ENCODE measurements around the gene CENPE. TPM values are rescaled to one million over a fixed set of nuclear protein-coding genes. Genes with fewer than 3 reads are reported as not detected.

The CENPE gene
- total RNA-seq, 2 donors from 2014 or later, result 0.26 to 0.33 TPM

DNA sequence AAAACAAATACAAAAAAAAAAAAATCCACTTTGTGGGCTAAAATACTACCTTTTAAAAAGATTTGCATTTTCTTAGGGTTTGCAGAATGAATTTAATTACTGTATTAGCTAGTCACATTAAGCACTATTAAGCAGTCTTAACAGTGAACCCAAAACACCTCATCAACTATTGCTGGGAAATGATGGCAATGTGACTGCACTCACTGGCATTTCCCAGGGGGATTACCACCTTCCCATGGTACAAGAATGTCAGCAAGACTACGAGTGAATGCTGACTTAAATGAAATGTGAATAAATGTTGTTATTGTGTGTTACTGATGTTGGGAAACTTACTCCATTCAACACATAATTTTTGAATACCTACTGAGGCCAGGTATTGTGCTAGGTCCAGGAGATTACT, 111.6 kb downstream of the CENPE start:
- 67 to 71% methylated on average over 1 of the region's 1 CpG for WGBS, 2 donors

DNA sequence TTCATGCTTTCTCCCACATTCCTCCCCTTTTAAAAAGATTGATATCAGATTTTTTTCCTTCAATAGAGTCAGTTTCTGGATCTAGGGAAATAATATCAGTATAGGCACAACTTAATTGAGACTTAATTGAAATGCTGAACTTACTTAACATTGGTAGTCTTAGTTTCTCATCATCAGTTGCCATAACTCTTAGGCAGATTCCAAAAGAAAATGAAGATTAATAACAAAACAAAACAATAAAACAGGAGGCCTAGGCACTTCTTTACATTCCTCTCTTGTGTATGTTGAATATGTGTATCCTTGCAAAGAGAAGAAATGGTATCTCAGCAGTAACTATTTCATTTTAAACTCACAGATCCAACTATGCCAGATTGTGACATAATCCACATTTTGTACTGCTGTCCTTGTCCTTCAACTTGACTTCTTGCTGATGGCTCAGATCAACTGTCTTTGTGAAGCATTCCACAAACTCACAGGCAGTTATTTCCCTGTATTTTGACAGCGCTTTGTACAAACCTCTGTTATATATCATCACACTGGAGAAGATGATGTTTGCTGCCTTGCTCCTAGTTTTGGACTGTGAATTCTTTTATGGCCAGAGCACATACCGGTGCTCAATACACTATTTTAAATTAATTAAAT, 112.5 kb downstream of the CENPE start:
- TF ChIP-seq POLR2A (IDR thresholded peaks at IDR 0.05), result no peak
- TF ChIP-seq, protein P1, sequence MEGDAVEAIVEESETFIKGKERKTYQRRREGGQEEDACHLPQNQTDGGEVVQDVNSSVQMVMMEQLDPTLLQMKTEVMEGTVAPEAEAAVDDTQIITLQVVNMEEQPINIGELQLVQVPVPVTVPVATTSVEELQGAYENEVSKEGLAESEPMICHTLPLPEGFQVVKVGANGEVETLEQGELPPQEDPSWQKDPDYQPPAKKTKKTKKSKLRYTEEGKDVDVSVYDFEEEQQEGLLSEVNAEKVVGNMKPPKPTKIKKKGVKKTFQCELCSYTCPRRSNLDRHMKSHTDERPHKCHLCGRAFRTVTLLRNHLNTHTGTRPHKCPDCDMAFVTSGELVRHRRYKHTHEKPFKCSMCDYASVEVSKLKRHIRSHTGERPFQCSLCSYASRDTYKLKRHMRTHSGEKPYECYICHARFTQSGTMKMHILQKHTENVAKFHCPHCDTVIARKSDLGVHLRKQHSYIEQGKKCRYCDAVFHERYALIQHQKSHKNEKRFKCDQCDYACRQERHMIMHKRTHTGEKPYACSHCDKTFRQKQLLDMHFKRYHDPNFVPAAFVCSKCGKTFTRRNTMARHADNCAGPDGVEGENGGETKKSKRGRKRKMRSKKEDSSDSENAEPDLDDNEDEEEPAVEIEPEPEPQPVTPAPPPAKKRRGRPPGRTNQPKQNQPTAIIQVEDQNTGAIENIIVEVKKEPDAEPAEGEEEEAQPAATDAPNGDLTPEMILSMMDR (IDR thresholded peaks at IDR 0.05), result no peak
- Histone ChIP-seq H3K4me3 (no peak overlapping the region), H3K4me1 (no peaks in the 10 kb centered on the region), H3K36me3 (replicated peaks in 1 of 2; ENCODE audit: insufficient read depth in 1 of 2, low read depth in 2 of 2) (peaks cover 0 to 5% of the 10 kb centered on the region in 2 donors), H3K27me3 (no peaks in the 10 kb centered on the region), H3K9me3 (no peaks in the 10 kb centered on the region), H3K27ac (no peak overlapping the region)
- intact Hi-C loops (cut with DNase I), result no loop called here
- ATAC-seq (no peak), DNase-seq (no peak)
- 93 to 94% methylated on average over 2 of the region's 2 CpGs for WGBS, 2 donors

More for the DNA sequence above, 111.6 kb downstream of the CENPE start:
- Histone ChIP-seq H3K4me3 (no peak overlapping the region), H3K27ac (no peak overlapping the region), H3K36me3 (replicated peaks in 1 of 2; ENCODE audit: insufficient read depth in 1 of 2, low read depth in 2 of 2) (peaks cover 0 to 5% of the 10 kb centered on the region in 2 donors), H3K4me1 (peaks cover 2% of the 10 kb centered on the region), H3K9me3 (no peaks in the 10 kb centered on the region), H3K27me3 (no peaks in the 10 kb centered on the region)
- intact Hi-C loops (cut with DNase I), result no loop called here
- DNase-seq (no peak), ATAC-seq (no peak)
- TF ChIP-seq, protein P1 (IDR thresholded peaks at IDR 0.05), result no peak
- no peak for TF ChIP-seq POLR2A (IDR thresholded peaks at IDR 0.05)

DNA sequence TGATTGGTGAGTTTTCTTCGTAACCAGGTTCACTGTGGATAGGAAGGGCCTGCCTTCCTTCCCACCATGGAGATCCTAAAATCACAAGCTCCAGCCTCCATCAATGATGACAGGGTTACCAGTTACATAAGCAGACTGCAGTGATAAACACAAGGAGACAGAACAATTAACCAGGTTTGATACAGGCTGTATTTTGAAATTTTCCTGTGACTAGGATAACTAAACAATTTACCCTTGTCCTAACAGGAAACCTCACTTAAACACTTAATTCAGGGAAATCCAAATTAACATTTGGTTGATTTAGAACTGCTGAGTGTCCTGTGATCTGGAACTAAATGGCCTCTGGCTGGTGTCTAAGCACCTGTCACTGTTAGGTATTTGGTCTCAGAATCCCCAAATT, 118.5 kb downstream of the CENPE start:
- 85 to 95% methylated on average over 1 of the region's 1 CpG for WGBS, 2 donors
- DNase-seq (no peak), ATAC-seq (no peak)
- H3K27ac ChIP-seq, result no peak overlapping the region
- TF ChIP-seq POLR2A (IDR thresholded peaks at IDR 0.05), result no peak
- TF ChIP-seq, protein P1 (IDR thresholded peaks at IDR 0.05), result no peak
- peaks cover 14% of the 10 kb centered on the region for H3K4me1 ChIP-seq
- H3K36me3 ChIP-seq (replicated peaks in 1 of 2; ENCODE audit: insufficient read depth in 1 of 2, low read depth in 2 of 2), result peaks cover 0 to 2% of the 10 kb centered on the region in 2 donors
- no peaks in the 10 kb centered on the region for H3K9me3 ChIP-seq
- intact Hi-C loops (cut with DNase I), result no loop called here
- no peaks in the 10 kb centered on the region for H3K27me3 ChIP-seq
- no peak overlapping the region for H3K4me3 ChIP-seq

DNA sequence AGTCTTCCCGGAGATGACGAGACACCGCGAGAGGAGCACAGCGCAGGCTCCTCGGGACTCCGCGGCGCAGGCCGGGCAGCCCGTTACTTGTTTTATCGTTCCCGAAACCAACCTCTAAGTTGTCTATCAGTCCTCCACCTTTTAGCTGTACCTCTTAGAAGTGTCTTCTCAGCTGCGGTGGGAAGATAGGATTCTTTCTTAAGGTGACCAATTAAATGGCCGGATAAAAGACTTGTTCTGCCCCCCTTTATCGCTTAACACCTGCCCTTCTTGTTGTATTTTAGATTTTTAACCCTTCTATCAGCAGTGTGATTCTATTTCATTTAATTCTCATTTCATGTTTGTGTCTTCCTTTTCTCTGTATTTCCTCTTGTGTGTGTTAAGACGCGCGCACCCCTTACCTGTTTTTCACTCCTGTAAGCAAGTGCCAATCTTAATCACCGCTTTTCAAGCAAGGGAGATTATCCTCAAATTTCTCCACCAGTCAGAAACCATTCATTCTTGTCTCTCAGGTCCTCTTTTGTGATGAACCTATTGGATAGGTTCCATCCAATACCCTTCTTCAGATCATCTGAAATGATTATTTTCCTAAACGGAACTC, 121.3 kb downstream of the CENPE start, which contains the start of gene SLC9B2:
Gene SLC9B2 (minus strand): TSS at position 15 of the 601 bp plus-strand sequence. CDS start 9,211 bp downstream, outside the sequence.
- no peaks in the 10 kb centered on the region for H3K9me3 ChIP-seq
- 21 to 28% methylated on average over 19 to 21 of the region's 21 CpGs for WGBS, 2 donors
- no peak for TF ChIP-seq POLR2A (IDR thresholded peaks at IDR 0.05)
- TF ChIP-seq, protein P1 (IDR thresholded peaks at IDR 0.05), result no peak
- no peaks in the 10 kb centered on the region for H3K36me3 ChIP-seq (replicated peaks in 1 of 2; ENCODE audit: insufficient read depth in 1 of 2, low read depth in 2 of 2)
- ATAC-seq (no peak), DNase-seq (no peak)
- H3K27me3 ChIP-seq, result no peaks in the 10 kb centered on the region
- intact Hi-C loops (cut with DNase I), result no loop called here
- peak within 1 kb of the TSS; percentile 2 to 67 (median 40) for H3K27ac ChIP-seq
- peak within 1 kb of the TSS; percentile 4 to 72 for H3K4me3 ChIP-seq
- H3K4me1 ChIP-seq, result peaks cover 14% of the 10 kb centered on the region

Measured in body of pancreas (tissue), 4 donors.